COLO668 (cell line): Measurements from ENCODE around the gene FAM241A.
"Not testable (repeated sequence)": the region's sequence is repeated elsewhere in the genome, so short reads cannot be mapped to it uniquely, and the experiment has no call there.

ENCODE experiments used
- DNase-seq: peaks from one replicate; lab custom pipeline; 2025; ENCODE audit not compliant: unreplicated experiment; lab: John Stamatoyannopoulos, UW

The FAM241A gene

GRCh38 chr4:112136551-112136950, 8.7 kb upstream of the FAM241A start:
- DNase-seq: no peak

DNA sequence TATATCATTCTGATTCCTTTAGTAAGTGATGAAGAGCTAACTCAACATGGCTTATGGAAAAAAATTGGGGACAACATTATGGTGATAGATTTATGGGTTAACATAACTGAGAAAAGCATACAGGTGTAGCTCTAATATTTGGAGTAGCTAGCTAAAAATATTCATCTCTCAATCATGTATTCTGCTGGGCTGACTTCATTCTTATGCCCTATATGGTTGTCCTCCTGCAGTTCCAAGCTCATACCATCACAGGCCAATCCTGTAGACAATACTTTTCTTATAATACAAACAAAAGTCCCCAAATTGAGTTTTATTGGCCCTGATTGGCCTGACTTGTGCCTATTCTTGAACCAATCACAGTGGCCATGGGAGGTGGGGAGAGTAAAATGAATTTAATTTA, 6.7 kb upstream of the FAM241A start:
- DNase-seq: no peak

DNA sequence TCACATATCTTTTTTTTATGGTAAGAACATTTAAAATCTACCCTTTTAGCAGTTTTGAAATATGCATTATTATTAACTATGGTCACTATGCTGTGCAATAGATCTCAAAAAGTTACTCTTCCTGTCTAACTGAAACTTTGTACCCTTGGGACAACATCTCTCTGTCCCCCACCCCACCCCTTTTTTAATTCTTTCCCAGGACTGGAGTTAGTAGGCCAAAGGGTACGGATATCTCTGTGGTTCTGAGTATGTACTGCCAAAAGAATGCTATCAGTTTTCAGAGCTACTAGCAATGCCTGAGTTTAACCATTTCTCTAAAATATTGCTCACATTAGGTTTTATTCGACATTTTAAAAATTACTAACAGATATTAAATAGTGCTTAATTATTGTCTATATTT, 4.7 kb upstream of the FAM241A start:
- DNase-seq: no peak

DNA sequence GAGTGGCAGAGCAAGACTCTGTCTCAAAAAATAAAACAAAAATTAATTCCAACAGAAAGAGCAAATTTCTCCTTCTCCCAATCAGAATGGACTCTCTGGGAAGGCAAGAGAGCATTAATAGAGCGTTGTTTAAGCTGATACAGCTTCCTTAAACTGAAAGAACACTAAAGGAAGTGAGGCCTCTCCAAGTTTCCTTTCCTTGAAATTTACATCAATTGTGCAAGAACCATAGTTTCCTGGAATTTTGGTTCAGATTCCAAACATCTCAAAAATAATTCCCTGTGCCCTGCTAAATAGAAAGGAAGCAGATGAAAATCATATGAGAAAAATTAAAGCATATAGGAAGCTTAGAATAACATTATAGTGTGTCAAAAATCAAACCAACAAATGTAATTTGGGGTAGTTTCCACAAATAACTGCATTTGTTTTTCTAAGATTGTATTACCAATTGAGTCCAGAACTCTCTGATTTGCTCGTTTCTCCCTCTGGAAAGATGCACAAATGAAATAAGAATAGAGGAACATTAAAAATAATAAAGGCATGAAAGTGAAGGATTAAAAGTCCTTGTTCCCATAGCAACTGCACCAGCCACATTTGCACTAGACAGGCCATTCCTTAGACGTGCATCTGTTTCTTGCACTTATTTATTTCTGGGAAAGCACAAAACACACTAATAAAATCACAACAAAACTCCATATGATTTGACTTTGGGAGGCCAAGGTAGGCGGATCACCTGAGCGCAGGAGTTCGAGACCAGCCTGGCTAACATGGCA, 3.7 kb upstream of the FAM241A start:
- no peak for DNase-seq

- DNase-seq: no peak
These were observed 3.1 kb upstream of the FAM241A start for GRCh38 chr4:112142182-112142581.

GRCh38 chr4:112143781-112144180, 1.5 kb upstream of the FAM241A start:
- no peak for DNase-seq

DNA sequence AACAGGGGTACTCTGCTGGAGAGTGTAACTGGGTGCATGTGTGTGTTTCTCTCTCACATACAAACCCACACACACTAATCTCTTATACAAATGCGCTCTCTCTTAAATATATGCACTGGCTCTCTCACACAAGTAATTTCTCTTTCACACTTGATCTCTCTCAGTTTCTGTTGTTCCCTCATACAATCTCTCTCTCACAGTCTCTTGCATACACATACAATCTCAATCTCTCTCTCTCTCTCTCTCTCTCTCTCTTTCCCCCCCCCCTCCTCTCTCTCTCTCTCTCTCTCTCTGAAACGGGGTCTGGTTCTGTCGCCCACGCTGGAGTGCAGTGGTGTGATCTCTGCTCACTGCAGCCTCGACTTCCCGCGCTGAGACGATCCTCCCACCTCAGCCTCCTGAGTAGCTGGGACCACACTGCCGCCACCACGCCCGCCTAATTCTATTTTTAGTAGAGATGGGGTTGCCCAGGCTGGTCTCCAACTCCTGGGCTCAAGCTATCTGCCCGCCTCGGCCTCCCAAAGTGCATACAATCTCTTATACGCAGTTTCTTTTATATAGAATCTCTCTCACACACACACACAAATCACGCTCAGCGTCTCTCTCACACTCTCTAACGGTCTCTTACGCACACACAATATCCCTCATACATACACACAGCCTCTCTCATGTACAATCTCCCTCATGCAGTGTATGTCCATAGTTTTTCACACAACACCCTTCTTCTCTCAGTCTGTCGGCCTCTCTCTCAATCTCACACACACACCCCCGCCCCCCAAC, 518 bp upstream of the FAM241A start:
- no peak for DNase-seq

- DNase-seq: peak; percentile 75
These were observed 692 bp downstream of the FAM241A start for GRCh38 chr4:112145790-112146501.

DNA sequence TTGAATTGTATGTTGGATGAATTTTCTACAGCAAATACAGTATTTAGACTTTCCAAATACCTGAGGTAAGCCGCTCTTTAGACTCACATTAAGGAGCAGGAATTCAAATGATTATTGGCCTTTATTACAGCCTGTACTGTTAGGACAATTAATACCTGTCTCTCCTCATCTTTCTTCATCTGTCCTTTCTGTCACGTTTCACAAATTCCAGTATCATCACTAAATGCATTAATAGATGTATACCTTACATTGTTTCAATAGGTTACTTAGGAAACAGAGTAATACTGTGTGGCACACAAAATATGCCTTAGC, 1.2 kb downstream of the FAM241A start:
- DNase-seq: no peak

DNA sequence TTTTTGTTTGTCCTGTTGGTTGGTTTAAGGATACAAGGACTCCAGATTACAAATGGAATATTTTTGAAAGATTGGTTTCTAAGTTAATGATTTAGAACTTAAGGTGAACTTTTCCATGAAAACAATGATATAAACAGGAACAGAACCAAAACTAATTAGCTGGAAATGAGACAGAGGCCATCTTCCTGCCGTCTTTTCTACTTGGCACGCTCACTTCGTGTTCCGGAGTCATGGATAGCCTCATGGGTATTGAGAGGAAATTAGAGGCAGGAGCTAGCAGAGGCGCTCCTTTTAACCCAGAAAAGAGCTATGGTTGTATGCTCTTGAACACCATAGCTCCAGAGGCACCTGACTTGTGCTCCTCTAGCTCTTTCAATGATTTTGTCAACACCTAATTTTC, 2.4 kb downstream of the FAM241A start:
- DNase-seq: no peak

DNA sequence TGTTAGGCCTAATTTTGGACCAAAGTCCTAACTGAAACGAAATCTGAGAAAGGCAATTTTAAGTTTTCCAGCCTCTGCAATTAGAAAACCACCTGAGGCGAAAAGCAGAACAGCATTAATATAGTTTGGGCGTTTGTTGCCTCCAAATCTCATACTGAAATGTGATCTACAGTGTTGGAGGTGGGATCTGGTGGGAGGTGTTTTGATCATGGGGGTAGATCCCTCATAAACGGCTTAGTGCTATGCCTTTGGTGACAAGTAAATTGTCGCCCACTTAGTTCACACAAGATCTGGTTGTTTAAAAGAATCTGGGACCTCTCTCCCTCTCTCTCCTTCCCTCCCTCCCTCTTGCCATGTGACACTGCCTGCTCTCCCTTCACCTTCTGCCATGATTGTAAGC, 5.7 kb downstream of the FAM241A start:
- DNase-seq: no peak

DNA sequence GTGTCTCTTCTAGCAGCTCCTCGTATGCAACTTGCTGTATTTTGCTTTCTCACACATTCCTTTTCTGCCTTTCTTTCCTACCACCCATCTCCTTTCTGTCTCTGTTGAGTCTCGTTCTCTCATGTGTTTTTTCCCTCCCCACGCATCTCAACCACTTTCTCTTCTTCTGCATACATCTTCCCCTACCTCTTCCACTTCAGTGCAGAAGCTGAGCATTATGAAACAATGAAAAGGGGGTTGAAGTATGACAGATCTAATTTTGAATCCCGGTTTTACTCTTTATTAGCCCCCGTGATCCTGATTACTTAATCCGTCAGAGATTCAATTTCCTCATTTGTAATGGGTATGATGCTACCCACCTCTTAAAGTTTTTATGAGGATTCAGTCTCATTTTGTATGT, 7.3 kb downstream of the FAM241A start:
- no peak for DNase-seq

DNA sequence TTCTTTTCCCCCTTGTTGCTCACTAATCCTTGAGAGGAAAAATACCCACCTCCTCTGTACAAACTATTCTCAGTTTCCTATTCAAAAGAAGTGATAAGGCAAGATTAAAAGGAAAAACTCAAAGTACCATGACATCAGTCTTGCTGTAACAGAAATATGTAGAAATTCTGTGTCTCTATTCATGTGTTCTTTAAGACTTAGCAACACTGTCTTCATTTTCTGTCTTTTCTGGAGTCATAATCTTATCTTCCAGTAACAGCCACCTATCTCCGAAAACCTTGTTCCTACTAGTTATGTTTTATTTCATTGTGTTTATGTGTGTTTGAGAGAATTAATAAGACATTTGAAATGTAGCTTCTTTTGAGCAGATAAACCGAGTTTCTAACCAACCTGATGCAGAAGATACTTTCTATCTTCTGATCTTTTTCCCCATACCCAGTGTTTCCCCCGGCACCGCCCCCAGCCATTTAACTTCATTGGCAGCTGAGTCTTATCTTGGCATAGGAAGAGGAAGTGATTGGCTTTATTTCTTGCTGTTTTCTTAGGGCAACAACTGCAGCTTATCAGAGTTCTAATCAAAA, 8.0 kb downstream of the FAM241A start:
- DNase-seq: no peak

DNA sequence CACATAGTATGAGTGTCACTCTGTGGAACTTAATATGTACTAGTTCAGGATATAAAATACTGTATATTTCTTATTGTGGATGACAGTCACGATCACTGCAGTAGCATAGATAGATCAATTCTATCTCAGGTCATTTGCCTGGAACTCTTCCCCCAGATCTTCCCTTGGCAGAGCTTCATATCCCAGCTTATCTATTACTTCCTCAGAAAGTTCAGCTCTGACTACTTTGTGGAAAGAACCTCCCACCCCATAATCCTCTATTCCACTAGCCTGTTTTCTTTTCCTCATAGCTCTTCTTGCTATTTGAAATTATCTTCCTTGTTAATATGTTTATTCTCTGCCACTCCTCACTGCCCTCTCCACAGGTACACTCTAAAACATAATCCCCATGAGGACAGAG, 10.9 kb downstream of the FAM241A start:
- no peak for DNase-seq

DNA sequence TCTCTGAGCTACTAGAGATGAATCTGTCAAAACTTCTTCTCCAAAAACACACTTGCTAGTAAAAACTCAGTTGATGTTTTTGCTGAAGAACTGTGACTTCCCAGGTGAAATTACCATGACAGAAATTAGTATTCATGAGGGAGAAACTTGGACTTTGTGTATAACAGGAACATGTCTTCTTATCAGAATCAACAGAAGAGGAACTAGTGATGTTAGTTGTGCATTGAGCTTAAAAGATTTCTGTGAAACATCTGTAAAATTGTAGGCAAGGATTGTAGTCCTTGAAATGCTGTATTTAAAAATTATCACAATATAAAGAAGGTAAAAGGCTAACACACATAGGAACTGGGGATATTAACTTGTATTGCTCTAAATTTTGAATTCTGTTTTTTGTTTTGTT, 11.3 kb downstream of the FAM241A start:
- DNase-seq: no peak

- not testable (repeated sequence) for DNase-seq
These were observed 18.5 kb downstream of the FAM241A start for GRCh38 chr4:112163706-112164105.

- DNase-seq: no peak
These were observed 22.5 kb downstream of the FAM241A start for GRCh38 chr4:112167794-112168193.

DNA sequence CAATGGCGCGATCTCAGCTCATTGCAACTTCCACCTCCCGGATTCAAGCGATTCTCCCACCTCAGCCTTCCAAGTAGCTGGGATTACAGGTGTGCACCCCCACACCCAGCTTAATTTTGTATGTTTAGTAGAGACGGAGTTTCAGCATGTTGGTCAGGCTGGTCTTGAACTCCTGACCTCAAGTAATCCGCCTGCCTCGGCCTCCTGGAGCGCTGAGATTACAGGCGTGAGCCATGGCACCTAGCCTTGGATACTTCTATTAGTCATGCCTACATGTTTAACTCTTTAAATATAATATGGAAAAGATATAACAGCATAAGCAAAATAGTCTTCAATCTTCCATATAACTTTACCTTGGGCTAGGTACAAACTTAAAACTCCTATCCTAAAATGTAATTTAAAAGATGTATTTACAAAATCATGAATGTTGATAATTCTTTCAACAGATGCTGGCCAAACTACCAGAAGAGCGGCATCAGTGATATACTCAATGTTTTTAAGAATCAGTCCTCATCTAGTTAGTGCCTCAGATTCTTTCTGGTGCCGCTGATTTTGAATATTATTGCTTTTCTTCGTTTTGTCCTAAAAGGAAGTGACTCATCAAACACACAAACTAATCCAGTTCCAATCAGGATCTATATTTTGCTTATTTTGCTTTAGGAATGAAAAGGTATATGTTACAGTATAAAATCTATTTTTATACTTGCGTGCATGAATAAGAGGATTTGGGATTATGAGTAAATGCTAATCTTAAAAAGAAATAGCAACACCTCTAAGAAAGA, 23.7 kb downstream of the FAM241A start:
- DNase-seq: no peak

- no peak for DNase-seq
These were observed 25.3 kb downstream of the FAM241A start for GRCh38 chr4:112170451-112170993.

GRCh38 chr4:112171051-112171763, 26.0 kb downstream of the FAM241A start:
- not testable (repeated sequence) for DNase-seq
